HG02884 (cell line): ENCODE results near the gene CRKL.
A peak's percentile ranks its signal among the peaks of the same experiment; 100 is the strongest.

Experiments
- ATAC-seq: cut with Tn5 transposase; IDR thresholded peaks from one replicate; pipeline ENCODE4 v1.9.1; 2021; ENCODE audit warnings: mild to moderate bottlenecking, moderate library complexity; ENCODE audit not compliant: unreplicated experiment

The CRKL gene

DNA sequence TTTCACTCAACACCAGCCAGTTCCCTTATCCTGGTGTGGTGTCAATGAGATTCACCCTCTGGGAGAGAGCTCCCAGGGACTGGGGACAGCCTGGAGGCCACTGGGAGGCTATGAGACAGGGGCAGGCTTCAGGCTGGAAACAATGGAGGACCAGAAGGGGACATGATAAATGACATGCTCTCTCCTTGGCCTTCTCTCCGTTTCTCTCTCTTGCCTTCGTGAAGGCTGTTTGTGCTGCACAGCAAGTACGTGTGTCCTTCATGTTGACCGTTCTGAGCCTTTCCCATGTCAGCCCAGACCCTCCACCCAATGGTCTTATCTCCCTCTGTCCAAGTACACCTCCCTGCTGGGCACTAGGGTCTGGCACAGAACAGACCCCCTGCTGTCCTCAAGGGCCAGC lies 63.3 kb downstream of the CRKL start:
- ATAC-seq: no peak

DNA sequence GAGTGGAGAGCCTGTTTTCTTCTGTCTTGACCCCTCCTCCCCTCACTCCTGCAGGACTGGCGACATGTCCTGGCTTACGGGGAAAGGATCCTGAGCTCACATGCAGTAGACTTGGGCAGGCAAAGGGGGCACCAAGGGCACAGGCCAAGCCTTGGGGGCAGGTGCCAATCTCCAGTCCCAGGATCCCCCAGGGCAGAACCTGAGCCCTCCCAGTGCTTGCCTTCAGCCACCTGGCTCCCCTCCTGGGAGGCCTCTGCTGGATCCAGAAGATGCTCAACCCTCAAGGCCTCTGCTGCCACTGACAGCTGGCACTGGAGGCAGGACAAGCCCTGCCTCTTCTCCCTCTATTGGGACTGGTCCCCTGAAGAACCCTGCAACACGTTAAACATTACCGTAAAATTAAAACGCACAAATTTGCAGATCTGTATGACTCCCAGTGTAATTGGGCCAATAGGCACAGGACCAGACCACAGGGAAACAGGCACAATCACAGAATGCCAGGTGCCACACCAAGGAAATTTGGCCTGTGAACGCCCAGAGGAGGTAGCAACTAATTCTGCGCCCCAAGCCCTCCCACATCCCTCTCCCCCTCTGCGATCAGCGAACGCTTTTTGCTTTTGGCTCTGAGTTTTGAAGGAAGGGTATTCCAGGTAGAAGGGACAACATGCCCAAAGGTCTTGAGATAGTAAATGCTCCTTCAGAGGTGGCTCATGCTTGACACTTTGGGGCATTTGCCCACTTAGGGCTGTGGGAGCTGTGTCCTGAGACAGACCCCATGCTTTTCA lies 63.9 kb downstream of the CRKL start:
- ATAC-seq: no peak

GRCh38 chr22:20981787-20982562 lies 64.8 kb downstream of the CRKL start, which contains the start of gene LZTR1:
Gene LZTR1 (plus strand): TSS chr22:20982297. CDS start chr22:20982372, 75 bp downstream.
- ATAC-seq: peak; percentile 70

DNA sequence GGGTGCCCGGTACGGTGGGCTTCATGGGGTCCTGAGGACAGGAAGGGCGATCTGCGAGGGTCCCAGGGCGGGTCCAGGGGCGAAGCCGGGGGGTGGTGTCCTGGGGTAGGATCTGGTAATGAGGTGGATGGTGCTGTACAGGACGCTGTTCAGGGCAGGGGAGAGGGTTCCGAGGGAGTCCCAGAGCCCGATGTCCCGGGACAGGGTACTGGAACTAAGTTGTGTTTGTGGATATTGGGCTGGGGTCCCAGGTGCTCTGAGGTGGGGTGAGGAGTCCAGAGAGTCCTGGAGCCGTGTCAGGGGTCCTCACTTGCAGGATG lies 65.3 kb downstream of the CRKL start:
- ATAC-seq: no peak

GRCh38 chr22:20983081-20983771 lies 66.0 kb downstream of the CRKL start:
- no peak for ATAC-seq

GRCh38 chr22:20985720-20986119 lies 68.5 kb downstream of the CRKL start:
- no peak for ATAC-seq

DNA sequence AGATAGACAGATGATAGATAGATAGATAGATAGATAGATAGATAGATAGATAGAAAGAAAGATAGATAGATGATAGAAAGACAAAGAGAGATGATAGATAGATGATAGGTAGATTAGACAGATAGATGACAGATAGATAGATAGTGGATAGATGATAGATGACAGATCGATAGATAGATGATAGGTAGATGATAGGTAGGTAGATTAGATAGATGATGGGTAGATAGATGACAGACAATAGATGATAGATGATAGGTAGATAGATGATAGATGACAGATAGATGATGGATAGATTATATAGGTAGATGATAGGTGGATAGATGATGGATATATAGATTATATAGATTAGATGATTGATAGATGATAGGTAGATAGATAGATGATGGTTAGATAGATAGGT lies 69.2 kb downstream of the CRKL start:
- no peak for ATAC-seq

DNA sequence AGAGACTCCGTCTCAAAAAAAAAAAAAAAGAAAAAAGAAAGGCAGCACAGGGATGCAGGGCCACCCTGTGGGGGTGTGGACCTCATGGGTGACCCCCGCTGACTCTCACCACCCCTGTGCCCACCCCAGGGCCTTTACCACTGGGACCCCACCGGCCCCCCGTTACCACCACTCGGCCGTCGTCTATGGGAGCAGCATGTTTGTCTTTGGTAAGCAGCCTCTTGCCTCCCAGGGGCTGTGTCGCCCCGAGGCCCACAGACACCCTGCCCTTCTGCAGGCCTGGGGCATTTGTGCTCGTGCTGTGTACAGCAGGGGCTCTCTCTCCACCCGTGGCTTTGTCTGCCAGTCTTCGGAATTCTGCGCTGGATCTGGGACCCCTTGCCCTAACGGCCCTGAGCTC lies 70.2 kb downstream of the CRKL start:
- ATAC-seq: no peak

DNA sequence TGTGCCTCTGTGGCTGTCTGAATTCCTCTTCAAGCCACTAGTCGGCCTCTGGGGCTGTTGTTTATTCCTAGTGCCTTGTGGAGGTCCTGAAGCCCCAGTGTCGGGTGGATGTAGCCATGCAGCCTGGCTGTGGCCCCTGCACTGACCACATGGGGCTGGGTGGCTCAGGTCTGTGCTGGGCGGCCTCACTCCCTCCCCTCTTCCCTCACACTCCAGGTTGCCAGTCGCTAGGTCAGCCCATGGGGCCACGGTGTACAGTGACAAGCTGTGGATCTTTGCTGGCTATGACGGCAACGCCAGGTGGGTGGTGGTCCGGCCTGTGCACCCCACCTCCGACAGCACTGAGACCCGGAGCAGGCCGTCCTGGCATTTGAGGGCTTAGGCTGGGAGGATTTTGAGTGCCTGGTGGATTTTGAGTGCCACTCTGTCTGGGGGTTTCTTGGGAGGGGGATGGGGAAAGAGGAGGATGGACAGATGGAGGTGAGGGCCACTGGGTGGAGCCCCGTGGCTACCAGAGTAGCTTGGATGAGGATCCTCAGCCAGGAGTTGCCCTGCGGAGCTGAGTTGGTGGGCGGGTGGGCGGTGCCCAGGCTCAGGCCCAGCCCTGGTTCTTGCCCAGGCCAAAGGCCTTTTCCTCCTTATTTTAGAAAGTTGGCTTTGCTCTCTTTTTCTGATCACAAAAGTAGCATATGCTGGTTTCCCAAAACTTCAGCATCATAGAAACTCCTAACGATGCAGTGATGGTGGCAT lies 71.5 kb downstream of the CRKL start:
- no peak for ATAC-seq

GRCh38 chr22:20989323-20990138 lies 72.3 kb downstream of the CRKL start:
- ATAC-seq: no peak

GRCh38 chr22:20990184-20991180 lies 73.3 kb downstream of the CRKL start:
- no peak for ATAC-seq

DNA sequence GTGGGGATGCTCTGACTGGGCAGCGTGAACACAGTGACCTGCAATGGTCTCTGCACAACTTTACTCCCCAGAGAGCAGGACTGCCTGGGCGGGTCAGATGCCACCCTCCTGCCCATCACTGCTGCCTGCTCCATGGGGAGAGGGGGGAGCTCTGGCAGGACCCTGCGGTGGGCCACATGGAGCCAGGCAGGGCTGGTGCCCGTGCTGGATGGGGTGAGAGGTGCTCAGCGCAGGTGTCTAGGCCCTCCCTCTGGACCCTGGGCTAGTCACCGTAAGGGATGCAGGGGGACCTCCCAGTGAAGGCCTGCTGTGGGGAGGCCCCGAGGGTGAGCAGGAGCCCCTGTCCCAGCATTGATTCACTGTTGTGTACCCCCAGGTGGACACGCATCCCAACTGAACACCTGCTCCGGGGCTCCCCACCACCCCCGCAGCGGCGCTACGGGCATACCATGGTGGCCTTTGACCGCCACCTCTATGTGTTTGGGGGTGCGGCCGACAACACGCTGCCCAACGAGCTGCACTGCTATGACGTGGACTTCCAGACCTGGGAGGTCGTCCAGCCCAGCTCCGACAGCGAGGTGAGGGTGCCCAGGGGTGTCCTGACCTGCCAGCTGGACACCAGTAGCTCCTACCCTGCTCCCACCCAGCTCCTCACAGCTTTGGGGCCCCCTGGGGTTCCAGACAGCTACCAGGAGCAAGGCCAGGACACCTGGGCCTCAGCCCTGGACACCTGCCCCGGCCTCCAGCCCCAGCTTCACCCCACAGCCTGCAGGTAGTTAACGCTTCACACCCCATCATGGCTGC lies 74.2 kb downstream of the CRKL start:
- no peak for ATAC-seq

GRCh38 chr22:20992056-20992442 lies 74.8 kb downstream of the CRKL start:
- no peak for ATAC-seq

GRCh38 chr22:20992456-20993303 lies 75.5 kb downstream of the CRKL start:
- ATAC-seq: no peak

DNA sequence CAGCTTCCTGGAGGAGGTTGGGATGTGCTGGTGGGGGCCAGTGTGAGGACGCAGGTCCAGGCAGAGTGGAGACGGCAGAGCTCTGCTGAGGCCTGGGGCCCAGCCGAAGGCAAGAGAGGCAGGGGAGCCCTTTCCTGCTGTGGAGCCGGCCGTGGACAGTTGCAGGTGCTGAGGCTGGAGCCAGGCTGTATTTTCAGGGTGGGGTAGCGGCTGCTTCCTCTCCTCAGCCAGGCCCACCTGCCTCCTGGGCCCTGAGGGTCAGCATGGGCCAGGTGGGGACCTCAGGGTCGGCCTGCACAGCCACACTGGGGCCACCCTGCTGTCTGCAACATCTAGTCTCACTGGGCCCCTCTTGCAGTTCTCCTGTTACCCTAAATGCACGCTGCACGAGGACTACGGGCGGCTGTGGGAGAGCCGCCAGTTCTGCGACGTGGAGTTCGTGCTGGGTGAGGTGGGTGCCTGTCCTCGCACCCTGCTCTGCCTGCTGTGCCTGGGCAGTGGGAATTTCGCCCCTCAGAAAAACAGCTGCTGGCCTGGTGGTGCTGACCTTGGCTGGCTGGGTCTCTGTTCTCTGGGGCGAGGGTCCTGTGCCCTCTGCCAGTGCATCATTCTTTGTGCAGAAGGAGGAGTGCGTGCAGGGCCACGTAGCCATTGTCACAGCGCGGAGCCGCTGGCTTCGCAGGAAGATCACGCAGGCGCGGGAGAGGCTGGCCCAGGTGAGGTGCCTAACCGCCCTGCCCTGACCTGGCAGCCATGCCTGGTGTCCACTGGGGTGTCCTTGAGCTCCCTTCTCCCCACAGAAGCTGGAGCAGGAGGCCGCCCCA lies 76.3 kb downstream of the CRKL start:
- ATAC-seq: no peak

DNA sequence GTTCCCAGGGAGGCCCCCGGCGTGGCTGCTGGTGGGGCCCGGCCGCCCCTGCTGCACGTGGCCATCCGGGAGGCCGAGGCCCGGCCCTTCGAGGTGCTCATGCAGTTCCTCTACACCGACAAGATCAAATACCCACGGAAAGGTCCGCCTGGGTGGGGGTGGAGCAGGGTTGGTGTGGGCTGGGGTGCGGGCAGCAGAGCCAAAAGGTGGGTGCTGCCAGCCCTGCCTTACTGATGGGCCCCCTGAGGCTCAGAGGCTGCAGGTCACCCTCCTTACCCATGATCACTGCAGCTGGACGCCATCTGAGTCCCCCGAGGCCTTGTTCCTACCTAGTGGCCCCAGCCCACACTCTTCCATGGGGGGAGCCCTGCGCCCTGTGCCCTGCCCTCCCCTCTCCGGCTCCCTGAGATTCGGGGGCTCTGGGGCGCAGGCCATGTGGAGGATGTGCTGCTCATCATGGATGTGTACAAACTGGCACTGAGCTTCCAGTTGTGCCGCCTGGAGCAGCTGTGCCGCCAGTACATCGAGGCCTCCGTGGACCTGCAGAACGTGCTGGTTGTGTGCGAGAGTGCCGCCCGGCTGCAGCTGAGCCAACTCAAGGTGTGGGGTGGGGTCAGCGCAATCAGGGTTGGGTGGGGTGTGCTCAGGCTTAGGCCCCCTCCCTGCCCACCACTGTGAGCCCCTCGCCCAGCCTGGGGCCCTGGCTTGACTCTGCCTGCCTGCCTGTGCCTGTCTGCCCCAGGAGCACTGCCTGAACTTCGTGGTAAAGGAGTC lies 77.1 kb downstream of the CRKL start:
- ATAC-seq: no peak
